AG04449 (cell line): ENCODE measurements around the gene ZBTB40.
A peak's percentile ranks its signal among the peaks of the same experiment; 100 is the strongest.

Source experiments
- CTCF ChIA-PET: fragments of 350-600 bp; formaldehyde crosslinking; extraction: SDS; loops from one replicate; lab custom pipeline; 2021; ENCODE audit warnings: antibody characterized with exemption; lab: Yijun Ruan, JAX
- POLR2A ChIA-PET: fragments of 400-600, 350-600 bp; formaldehyde crosslinking; extraction: SDS; loops from one replicate; lab custom pipeline; 2020; ENCODE audit warnings: antibody characterized with exemption, inconsistent platforms; lab: Yijun Ruan, JAX
- DNase-seq: peaks from one replicate; pipeline ENCODE4 v3.0.0-alpha.2; 2010; ENCODE audit warnings: low read depth, low spot score
- H3K4me3 ChIP-seq: 2 replicates; pipeline ENCODE4 v1.5.1; 2011; ENCODE audit warnings: low read depth, mild to moderate bottlenecking, control low read depth, low read length
- TF ChIP-seq, protein P1 (sequence below): IDR thresholded peaks from one replicate; pipeline ENCODE4 v1.5.1; 2011; ENCODE audit warnings: mild to moderate bottlenecking, moderate library complexity, low read length, control low read depth, inconsistent platforms; ENCODE audit not compliant: insufficient read depth; ENCODE audit errors: missing control alignments

Gene ZBTB40

DNA sequence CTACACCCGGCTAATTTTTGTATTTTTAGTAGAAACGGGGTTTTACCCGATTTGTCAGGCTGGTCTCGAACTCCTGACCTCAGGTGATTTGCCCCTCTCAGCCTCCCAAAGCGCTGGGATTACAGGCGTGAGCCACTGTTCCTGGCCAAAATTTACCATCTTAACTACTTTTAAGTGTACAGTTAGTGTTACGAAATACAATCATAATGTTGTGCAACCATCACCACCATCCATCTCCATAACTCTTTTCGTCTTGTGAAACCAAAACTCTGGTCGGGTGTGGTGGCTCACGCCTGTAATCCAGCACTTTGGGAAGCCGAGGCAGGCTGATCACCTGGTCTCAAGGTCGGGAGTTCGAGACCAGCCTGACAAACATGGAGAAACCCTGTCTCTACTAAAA is 14.1 kb upstream of the ZBTB40 start:
- H3K4me3 ChIP-seq: no peak overlapping the region
- CTCF ChIA-PET: no interaction called here
- POLR2A ChIA-PET: no interaction called here
- no peak for DNase-seq
- TF ChIP-seq, protein P1, sequence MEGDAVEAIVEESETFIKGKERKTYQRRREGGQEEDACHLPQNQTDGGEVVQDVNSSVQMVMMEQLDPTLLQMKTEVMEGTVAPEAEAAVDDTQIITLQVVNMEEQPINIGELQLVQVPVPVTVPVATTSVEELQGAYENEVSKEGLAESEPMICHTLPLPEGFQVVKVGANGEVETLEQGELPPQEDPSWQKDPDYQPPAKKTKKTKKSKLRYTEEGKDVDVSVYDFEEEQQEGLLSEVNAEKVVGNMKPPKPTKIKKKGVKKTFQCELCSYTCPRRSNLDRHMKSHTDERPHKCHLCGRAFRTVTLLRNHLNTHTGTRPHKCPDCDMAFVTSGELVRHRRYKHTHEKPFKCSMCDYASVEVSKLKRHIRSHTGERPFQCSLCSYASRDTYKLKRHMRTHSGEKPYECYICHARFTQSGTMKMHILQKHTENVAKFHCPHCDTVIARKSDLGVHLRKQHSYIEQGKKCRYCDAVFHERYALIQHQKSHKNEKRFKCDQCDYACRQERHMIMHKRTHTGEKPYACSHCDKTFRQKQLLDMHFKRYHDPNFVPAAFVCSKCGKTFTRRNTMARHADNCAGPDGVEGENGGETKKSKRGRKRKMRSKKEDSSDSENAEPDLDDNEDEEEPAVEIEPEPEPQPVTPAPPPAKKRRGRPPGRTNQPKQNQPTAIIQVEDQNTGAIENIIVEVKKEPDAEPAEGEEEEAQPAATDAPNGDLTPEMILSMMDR: no peak

DNA sequence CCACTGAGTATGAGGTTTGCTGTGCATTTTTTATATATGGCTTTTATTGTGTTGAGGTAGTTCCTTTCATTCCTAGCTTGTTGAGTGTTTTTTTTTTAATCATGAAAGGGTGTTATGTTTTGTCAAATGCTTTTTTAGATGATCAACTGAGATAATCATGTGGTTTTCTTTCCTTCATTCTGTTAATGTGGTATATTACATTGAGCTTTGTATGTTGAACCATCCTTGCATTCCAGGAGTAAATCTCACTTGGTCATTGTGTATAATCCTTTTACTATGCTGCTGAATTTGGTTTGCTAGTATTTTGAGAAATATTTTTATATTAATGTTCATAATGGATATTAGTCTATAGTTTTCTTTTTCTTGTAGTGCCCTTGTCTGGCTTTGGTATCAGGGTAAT is 11.1 kb upstream of the ZBTB40 start:
- ChIA-PET POLR2A (no interaction called here), CTCF (interaction anchor here (1.0 kb wide), 1 partner anchor 201 kb away, joined by 4 read pairs; no protein-coding TSS in a partner anchor)
- H3K4me3 ChIP-seq: no peak overlapping the region

GRCh38 chr1:22442212-22442894 is 9.3 kb upstream of the ZBTB40 start:
- no peak for DNase-seq
- CTCF ChIA-PET: no interaction called here
- TF ChIP-seq, protein P1: no peak
- POLR2A ChIA-PET: no interaction called here
- H3K4me3 ChIP-seq: no peak overlapping the region

More for the DNA sequence above, 11.1 kb upstream of the ZBTB40 start:
- DNase-seq: no peak
- TF ChIP-seq, protein P1: no peak

DNA sequence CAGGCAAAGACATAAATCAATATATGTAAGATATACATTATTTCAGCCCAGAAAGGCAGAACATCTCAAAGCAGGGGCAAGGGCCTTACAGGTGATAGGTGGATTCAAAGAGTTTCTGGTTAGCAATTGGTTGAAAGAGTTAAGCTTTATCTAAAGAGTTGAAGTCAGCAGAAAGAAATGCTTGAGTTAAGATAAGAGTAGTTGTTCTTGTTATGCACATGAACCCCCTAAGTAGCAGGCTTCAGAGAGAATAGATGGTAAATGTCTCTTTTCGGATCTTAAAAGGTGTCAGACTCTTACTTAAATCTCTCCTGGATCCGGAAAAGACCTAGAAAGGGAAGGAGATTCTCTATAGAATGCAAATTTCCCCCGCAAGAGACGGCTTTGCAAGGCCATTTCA is 8.3 kb upstream of the ZBTB40 start:
- H3K4me3 ChIP-seq: no peak overlapping the region
- ChIA-PET POLR2A (no interaction called here), CTCF (interaction anchor here (1.0 kb wide), 1 partner anchor 26 kb away, joined by 3 read pairs; no protein-coding TSS in a partner anchor)

DNA sequence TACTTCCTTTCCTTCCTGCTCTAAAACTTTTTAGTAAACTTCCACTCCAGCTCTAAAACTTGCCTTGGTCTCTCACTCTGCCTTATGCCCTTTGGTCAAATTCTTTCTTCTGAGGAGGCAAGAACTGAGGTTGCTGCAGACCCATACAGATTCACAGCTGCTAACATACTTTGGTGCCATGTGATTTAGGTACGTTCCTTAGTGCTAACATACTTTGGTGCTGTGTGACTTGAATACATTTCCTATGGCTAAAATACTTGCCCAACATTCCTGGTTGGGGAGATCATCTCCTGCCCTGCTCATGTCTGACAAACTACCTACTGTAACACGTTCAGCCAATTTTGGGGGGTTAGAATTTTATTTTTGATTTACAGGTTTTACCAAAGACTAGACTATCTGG is 6.8 kb upstream of the ZBTB40 start:
- TF ChIP-seq, protein P1: no peak
- ChIA-PET CTCF (no interaction called here), POLR2A (no interaction called here)

More for the DNA sequence above, 8.3 kb upstream of the ZBTB40 start:
- DNase-seq: no peak
- TF ChIP-seq, protein P1: no peak

GRCh38 chr1:22447621-22448111 is 4.0 kb upstream of the ZBTB40 start:
- TF ChIP-seq, protein P1: no peak
- H3K4me3 ChIP-seq: peak overlapping the region; percentile 16
- peak; percentile 53 for DNase-seq
- ChIA-PET POLR2A (no interaction called here), CTCF (interaction anchor here (1.0 to 1.3 kb wide), 2 partner anchors 14 to 194 kb away, joined by 3 to 9 read pairs; no protein-coding TSS in a partner anchor)

More for the DNA sequence above, 6.8 kb upstream of the ZBTB40 start:
- DNase-seq: no peak
- H3K4me3 ChIP-seq: no peak overlapping the region
